C4-2B (cell line): ENCODE measurements around the gene CARS1.

Source experiments
- ZFX ChIP-seq: fragments of 450-650 bp; IDR thresholded peaks from 2 replicates; pipeline ENCODE4 v1.6.1; 2017
- TF ChIP-seq, protein P1 (sequence below): fragments of 450-650 bp; conservative IDR thresholded peaks from 2 replicates; pipeline ENCODE4 v1.5.1; 2017; ENCODE audit warnings: mild to moderate bottlenecking

DNA sequence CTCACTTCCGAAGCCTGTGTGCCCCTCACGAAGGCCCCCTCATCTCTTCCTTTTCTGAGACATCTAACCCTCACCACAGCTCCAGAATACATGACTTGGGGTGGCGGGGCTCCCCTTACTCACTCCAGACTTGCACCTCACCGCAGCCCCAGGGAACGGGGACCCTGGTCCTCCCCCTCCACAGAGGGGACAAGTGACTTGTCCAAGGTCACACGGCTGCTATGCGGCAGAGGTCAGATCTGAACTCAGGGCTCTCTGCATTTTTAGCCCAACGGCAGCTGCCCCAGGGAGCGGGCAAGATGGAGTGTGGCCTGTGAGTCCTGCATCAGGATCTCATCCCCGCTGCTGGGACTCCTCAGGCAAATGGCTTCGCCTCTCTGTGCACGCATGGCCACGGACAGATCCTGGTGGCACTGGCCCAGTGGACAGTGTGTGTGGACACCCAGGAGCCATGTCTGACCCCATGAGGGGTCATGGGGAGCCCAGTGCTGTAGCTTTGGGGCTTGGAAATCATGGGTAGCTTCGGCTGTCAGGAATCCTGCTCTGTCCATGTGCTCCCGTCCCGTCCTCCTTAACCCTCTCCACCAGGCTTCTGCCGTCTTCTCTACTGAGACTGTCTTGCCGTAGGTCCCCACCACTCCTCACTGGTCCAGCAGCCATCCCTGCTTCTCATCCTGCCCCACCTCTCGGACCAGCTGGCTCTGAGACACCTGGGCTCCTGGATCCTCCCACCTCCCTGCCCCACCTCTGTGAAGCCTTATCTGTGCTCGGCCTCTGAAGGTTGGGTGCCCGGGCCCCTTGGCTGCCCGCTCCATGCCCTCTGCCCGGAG lies 48.0 kb upstream of the CARS1 start:
- TF ChIP-seq, protein P1, sequence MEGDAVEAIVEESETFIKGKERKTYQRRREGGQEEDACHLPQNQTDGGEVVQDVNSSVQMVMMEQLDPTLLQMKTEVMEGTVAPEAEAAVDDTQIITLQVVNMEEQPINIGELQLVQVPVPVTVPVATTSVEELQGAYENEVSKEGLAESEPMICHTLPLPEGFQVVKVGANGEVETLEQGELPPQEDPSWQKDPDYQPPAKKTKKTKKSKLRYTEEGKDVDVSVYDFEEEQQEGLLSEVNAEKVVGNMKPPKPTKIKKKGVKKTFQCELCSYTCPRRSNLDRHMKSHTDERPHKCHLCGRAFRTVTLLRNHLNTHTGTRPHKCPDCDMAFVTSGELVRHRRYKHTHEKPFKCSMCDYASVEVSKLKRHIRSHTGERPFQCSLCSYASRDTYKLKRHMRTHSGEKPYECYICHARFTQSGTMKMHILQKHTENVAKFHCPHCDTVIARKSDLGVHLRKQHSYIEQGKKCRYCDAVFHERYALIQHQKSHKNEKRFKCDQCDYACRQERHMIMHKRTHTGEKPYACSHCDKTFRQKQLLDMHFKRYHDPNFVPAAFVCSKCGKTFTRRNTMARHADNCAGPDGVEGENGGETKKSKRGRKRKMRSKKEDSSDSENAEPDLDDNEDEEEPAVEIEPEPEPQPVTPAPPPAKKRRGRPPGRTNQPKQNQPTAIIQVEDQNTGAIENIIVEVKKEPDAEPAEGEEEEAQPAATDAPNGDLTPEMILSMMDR: no peak
- no peak for TF ChIP-seq ZFX
